ENCODE measurements around the gene LRP1B.
"Not testable (repeated sequence)": the region's sequence is repeated elsewhere in the genome, so short reads cannot be mapped to it uniquely, and the experiment has no call there.

LRP1B gene

GRCh38 chr2:141020346-141020745, 1110.5 kb downstream of the LRP1B start:
- no peak for DNase-seq (ENCODE audit: low spot score)

GRCh38 chr2:141015341-141016047, 1115.3 kb downstream of the LRP1B start:
- no peak for DNase-seq (ENCODE audit: low spot score)

- DNase-seq (ENCODE audit: low spot score): no peak
Observed at GRCh38 chr2:141003967-141004657, 1126.7 kb downstream of the LRP1B start.

- no peak for DNase-seq (ENCODE audit: low spot score)
Observed at GRCh38 chr2:141001750-141002149, 1129.1 kb downstream of the LRP1B start.

- DNase-seq (ENCODE audit: low spot score): no peak
Observed at GRCh38 chr2:140998577-140998976, 1132.2 kb downstream of the LRP1B start.

GRCh38 chr2:140998017-140998416, 1132.8 kb downstream of the LRP1B start:
- DNase-seq (ENCODE audit: low spot score): no peak

GRCh38 chr2:140994856-140995255, 1136.0 kb downstream of the LRP1B start:
- no peak for DNase-seq (ENCODE audit: low spot score)

GRCh38 chr2:140990416-140990815, 1140.4 kb downstream of the LRP1B start:
- DNase-seq (ENCODE audit: low spot score): peak; percentile 22

- DNase-seq (ENCODE audit: low spot score): no peak
Observed at GRCh38 chr2:140988597-140988996, 1142.2 kb downstream of the LRP1B start.

- no peak for DNase-seq (ENCODE audit: low spot score)
Observed at GRCh38 chr2:140986456-140986855, 1144.4 kb downstream of the LRP1B start.

- peak; percentile 3 for DNase-seq (ENCODE audit: low spot score)
Observed at GRCh38 chr2:140975237-140975636, 1155.6 kb downstream of the LRP1B start.

GRCh38 chr2:140972724-140973123, 1158.1 kb downstream of the LRP1B start:
- no peak for DNase-seq (ENCODE audit: low spot score)

- not testable (repeated sequence) for DNase-seq (ENCODE audit: low spot score)
Observed at GRCh38 chr2:140964324-140964723, 1166.5 kb downstream of the LRP1B start.

- no peak for DNase-seq (ENCODE audit: low spot score)
Observed at GRCh38 chr2:140949932-140950331, 1180.9 kb downstream of the LRP1B start.

GRCh38 chr2:140947236-140947635, 1183.6 kb downstream of the LRP1B start:
- DNase-seq (ENCODE audit: low spot score): no peak

- no peak for DNase-seq (ENCODE audit: low spot score)
Observed at GRCh38 chr2:140943867-140944266, 1186.9 kb downstream of the LRP1B start.

- DNase-seq (ENCODE audit: low spot score): no peak
Observed at GRCh38 chr2:140942284-140942683, 1188.5 kb downstream of the LRP1B start.

- DNase-seq (ENCODE audit: low spot score): no peak
Observed at GRCh38 chr2:140929849-140930248, 1201.0 kb downstream of the LRP1B start.

- DNase-seq (ENCODE audit: low spot score): no peak
Observed at GRCh38 chr2:140918426-140918825, 1212.4 kb downstream of the LRP1B start.

- no peak for DNase-seq (ENCODE audit: low spot score)
Observed at GRCh38 chr2:140916410-140916809, 1214.4 kb downstream of the LRP1B start.

GRCh38 chr2:140910683-140911082, 1220.1 kb downstream of the LRP1B start:
- DNase-seq (ENCODE audit: low spot score): no peak

GRCh38 chr2:140905083-140905781, 1225.6 kb downstream of the LRP1B start:
- no peak for DNase-seq (ENCODE audit: low spot score)

- DNase-seq (ENCODE audit: low spot score): no peak
Observed at GRCh38 chr2:140895378-140895777, 1235.4 kb downstream of the LRP1B start.
